OCI-LY3 (cell line): ENCODE results near the gene SART1.
"Not testable (repeated sequence)": the region's sequence is repeated elsewhere in the genome, so short reads cannot be mapped to it uniquely, and the experiment has no call there.

ENCODE experiments used
- H2AFZ ChIP-seq: fragments of 200-600, 300-600 bp; shearing (Covaris generic); 2 replicates; pipeline ENCODE4 v1.6.0; 2014; ENCODE audit warnings: antibody characterized with exemption, low read depth, low read length
- H3K27ac ChIP-seq: fragments of 200-600, 300-600 bp; sonication (generic); 2 replicates; pipeline ENCODE4 v1.5.1; 2014; ENCODE audit warnings: mild to moderate bottlenecking, low read length, moderate library complexity, mixed read lengths
- H3K27me3 ChIP-seq: fragments of 200-600, 300-600 bp; sonication (generic); 2 replicates; pipeline ENCODE4 v1.6.1; 2014; ENCODE audit warnings: low read depth, low read length, mixed read lengths
- H3K36me3 ChIP-seq: fragments of 200-600, 300-600 bp; sonication (generic); replicated peaks from 2 replicates; pipeline ENCODE3; 2014; ENCODE audit warnings: low read depth, low read length, mixed read lengths
- H3K4me1 ChIP-seq: fragments of 300-600, 200-600 bp; sonication (generic); 2 replicates; pipeline ENCODE4 v1.6.1; 2014; ENCODE audit warnings: low read length, mixed read lengths
- H3K4me2 ChIP-seq: fragments of 200-600, 300-600 bp; sonication (generic); 2 replicates; pipeline ENCODE4 v1.6.1; 2014; ENCODE audit warnings: low read length, mixed read lengths
- H3K4me3 ChIP-seq: fragments of 300-600, 200-600 bp; sonication (generic); 2 replicates; pipeline ENCODE4 v1.5.1; 2014; ENCODE audit warnings: antibody characterized with exemption, mild to moderate bottlenecking, low read length, moderate library complexity
- H3K79me2 ChIP-seq: fragments of 300-600, 200-600 bp; shearing (Covaris generic); 2 replicates; pipeline ENCODE4 v1.6.1; 2014; ENCODE audit warnings: mild to moderate bottlenecking, low read length, mixed read lengths
- H3K9ac ChIP-seq: fragments of 300-600, 200-600 bp; shearing (Covaris generic); 2 replicates; pipeline ENCODE4 v1.6.0; 2014; ENCODE audit warnings: mild to moderate bottlenecking, low read length, moderate library complexity
- H3K9me3 ChIP-seq: fragments of 200-600, 300-600 bp; shearing (Covaris generic); 2 replicates; pipeline ENCODE4 v1.6.1; 2014; ENCODE audit warnings: low read length, mixed read lengths; ENCODE audit not compliant: insufficient read depth
- H4K20me1 ChIP-seq: fragments of 200-600, 300-600 bp; sonication (generic); 2 replicates; pipeline ENCODE4 v1.6.1; 2016; ENCODE audit warnings: low read length, mixed read lengths; ENCODE audit not compliant: insufficient read depth
- CTCF ChIP-seq: fragments of 200-600, 300-600 bp; sonication (generic); IDR thresholded peaks from 2 replicates; pipeline ENCODE4 v1.5.1; 2014; ENCODE audit warnings: antibody characterized with exemption, low read length, low read depth
- EZH2phosphoT487 ChIP-seq: fragments of 200-600 bp; shearing (Covaris generic); IDR thresholded peaks from 2 replicates; pipeline ENCODE4 v1.6.1; 2018; ENCODE audit warnings: antibody characterized with exemption, mixed run types, low read depth

SART1 gene

GRCh38 chr11:66022401-66023185, 61.1 kb downstream of the SART1 start:
- TF ChIP-seq EZH2phosphoT487 (no peak), CTCF (peak; percentile 93)
- H3K27ac ChIP-seq = no peak overlapping the region
- peaks cover 10% of the 10 kb centered on the region for H3K27me3 ChIP-seq
- H3K4me1 ChIP-seq = peaks cover 2% of the 10 kb centered on the region; the same call in 1 of the 2 replicates
- H3K9me3 ChIP-seq = no peaks in the 10 kb centered on the region
- peak overlapping the region; percentile 74 for H3K4me2 ChIP-seq
- H3K4me3 ChIP-seq = peak overlapping the region; percentile 31
- no peaks in the 10 kb centered on the region for H3K79me2 ChIP-seq
- peak overlapping the region; percentile 83 for H2AFZ ChIP-seq
- H3K36me3 ChIP-seq = no peaks in the 10 kb centered on the region
- no peak overlapping the region for H3K9ac ChIP-seq
- no peaks in the 10 kb centered on the region for H4K20me1 ChIP-seq

- not testable (repeated sequence) for H3K4me2 ChIP-seq, H2AFZ ChIP-seq, H4K20me1 ChIP-seq, H3K9ac ChIP-seq, H3K27ac ChIP-seq, H3K79me2 ChIP-seq, H3K4me1 ChIP-seq, H3K36me3 ChIP-seq, H3K4me3 ChIP-seq, H3K9me3 ChIP-seq
- H3K27me3 ChIP-seq = peaks cover 12% of the 10 kb centered on the region
These were observed 61.6 kb downstream of the SART1 start for GRCh38 chr11:66023186-66023440.

GRCh38 chr11:66026017-66026529, 64.5 kb downstream of the SART1 start, which contains the start of gene CATSPER1:
TSS of gene CATSPER1 (minus strand) at chr11:66026479. CDS start at chr11:66026379, 100 bp downstream.
- Histone ChIP-seq H2AFZ (no peak within 1 kb of the TSS), H3K9me3 (no peaks in the 10 kb centered on the region), H3K27me3 (peaks cover 16% of the 10 kb centered on the region), H3K4me3 (no peak within 1 kb of the TSS), H4K20me1 (no peaks in the 10 kb centered on the region), H3K4me2 (no peak within 1 kb of the TSS), H3K79me2 (no peaks in the 10 kb centered on the region), H3K36me3 (no peaks in the 10 kb centered on the region), H3K27ac (no peak within 1 kb of the TSS), H3K4me1 (peaks cover 2% of the 10 kb centered on the region; the same call in 1 of the 2 replicates), H3K9ac (no peak within 1 kb of the TSS)
- no peak for TF ChIP-seq CTCF
- no peak for TF ChIP-seq EZH2phosphoT487
